ENCODE data around the gene SH3GL3.

The SH3GL3 gene

GRCh38 chr15:83462953-83463433, 15.9 kb downstream of the SH3GL3 start:
- DNase-seq = no peak

GRCh38 chr15:83470887-83471286, 23.7 kb downstream of the SH3GL3 start:
- no peak for DNase-seq

- DNase-seq = no peak
Observed at GRCh38 chr15:83471307-83471866, 24.2 kb downstream of the SH3GL3 start.

- no peak for DNase-seq
Observed at GRCh38 chr15:83472151-83472550, 25.0 kb downstream of the SH3GL3 start.

DNA sequence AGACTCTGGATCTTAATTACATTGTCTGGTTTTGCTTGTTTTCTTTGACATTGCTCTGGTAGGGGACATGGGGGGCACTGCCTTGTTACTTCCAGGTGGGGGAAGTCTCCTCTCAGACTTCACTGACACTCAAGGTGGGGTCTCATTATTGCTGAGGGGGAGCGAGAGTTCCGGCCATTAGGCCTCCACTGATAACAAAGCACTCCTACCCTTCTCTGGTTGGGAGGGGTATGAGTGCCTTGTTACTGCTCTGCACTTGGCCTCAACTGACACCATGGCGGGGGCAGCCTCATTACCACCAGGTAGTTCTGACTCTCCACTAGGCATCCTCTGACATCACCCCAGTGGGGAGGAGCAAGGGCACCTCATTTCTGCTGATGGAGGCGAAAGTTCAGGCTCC, 25.7 kb downstream of the SH3GL3 start:
- DNase-seq = no peak

- no peak for DNase-seq
Observed at GRCh38 chr15:83474578-83474977, 27.4 kb downstream of the SH3GL3 start.

GRCh38 chr15:83475551-83475950, 28.4 kb downstream of the SH3GL3 start:
- DNase-seq = no peak

DNA sequence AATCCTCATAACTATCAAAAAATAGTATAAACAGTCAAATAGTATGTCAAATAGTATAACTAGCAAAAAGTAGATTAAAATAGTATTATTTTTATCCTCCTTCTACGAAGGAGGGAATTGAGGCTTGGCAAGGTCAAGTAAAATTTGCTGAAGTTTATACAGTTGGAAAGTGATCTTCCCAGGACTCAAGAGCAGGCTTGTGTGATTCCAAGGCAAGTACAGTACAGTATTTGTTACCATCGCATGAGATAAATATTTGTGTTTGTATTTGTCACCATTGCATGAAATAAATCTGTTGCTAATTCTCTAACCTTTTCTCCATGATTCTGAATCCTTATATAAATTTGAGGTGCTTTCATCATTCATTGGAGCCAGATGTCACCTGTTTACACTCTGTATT, 28.9 kb downstream of the SH3GL3 start:
- DNase-seq = no peak

- DNase-seq = no peak
Observed at GRCh38 chr15:83476708-83477107, 29.6 kb downstream of the SH3GL3 start.

DNA sequence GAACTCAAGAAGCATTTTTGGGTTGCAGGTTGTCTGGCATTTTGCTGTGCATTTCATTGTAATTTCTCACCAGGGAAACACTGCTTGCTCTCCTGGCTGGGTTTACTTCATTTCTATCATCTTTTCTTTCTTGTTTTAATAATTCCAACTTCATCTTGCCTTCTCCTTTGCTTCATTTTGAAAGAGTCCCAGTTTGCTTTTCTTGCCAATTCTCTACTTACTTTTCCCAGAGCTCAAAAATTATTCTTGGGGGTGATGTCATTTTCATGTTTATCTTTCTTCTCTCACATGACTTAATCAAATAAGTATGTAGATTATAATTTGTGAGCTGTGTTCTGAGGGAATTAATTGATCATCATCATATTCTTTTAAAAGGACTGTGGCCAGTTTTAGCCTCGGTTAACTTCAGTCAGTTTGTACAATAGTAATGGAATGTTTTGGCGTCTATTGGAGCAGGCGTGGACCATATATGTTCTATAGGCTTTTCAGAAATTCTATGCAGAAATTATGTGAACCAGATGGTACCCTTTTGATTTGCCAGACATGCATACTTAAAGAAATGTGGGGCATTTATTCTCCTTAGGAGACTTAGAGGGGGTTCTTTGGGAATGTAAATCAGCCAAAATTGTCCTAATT, 30.1 kb downstream of the SH3GL3 start:
- no peak for DNase-seq

DNA sequence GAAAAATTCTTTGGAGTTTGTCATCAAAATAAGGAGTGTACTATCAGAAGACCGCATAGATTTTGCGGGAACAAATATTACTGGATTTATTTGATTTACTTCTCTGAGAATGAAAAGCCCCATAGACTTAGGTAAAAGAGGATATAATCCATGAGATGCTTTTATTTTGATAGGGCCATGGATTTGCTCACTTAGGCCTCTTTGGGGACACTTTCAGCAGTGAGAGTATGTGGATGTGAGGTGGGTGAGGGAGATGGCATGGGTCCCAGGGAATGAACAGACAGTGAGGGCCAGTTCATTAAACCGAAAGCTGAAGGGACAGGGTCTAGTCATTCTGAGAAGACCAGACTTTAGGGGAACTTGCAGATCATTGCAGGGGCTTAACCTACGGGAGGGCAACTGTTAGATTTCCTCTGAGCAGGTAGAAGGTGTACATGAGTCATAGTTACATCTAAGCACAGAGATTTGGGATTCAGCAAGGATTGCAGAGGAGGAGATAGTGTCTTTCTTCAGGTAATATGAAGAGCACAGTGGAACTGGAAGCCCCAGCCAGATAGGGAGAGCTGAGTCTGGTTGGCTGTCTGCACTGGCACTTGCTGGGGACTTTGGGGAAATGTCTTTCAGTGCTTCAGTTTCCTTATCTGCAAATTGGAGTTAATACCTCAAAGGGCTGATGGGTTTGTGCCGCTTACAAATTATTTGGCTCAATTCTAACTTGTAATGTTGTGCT, 30.8 kb downstream of the SH3GL3 start:
- no peak for DNase-seq

DNA sequence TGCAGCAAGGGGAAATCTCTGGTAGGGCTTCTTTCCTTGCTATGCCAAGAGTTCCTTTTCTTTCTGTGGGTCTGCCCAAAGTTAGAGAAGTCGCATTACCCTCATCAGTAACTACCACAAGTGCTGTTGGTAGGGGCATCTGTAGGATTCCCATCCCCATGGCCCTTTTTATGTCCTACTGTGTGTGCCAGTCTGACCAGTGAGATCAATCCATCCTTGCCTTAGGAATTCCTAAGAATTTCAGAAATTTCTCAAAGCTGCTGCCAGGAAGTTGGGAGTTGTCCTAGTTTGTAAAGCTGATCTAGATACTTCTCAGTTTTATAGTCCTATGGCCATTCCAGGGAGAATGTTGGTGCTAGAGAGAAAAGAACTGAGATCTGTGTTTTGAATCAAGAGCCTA, 36.5 kb downstream of the SH3GL3 start:
- no peak for DNase-seq

DNA sequence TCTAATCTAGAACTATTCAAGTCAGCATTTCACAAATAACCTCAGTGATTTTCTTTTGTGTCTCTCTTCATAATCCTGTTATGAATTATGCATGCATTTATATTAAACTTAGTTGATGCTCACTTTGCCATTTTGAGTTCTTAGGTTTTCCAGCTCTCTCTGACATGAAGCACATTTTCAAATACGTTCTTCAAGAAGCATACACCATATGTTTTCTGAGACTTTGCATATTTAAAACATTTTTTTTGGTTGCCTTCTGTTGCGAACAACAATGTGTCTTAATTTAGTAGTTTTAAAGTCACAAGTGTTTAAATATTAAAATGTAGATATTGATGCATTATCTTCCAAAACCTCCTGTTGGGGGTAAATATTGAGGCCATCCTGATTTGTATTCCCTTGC, 37.5 kb downstream of the SH3GL3 start:
- no peak for DNase-seq

DNA sequence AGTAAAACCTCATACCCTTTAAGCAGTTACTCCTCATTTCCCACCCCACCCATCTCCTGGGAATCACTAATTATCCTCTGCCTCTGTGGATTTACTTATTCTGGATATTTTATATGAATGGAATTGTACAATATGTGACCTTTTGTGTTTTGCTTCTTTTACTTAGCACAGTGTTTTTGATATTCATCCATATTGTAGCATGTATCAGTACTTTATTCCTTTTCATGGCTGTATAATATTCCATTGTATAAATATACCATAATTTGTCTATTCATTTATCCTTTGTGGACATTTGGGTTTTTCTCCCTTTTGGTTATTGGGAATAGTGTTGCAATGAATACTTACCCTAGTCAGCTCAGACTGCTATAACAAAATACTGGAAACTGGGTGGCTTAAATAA, 39.2 kb downstream of the SH3GL3 start:
- no peak for DNase-seq

- DNase-seq = no peak
Observed at GRCh38 chr15:83487519-83487918, 40.4 kb downstream of the SH3GL3 start.

- DNase-seq = no peak
Observed at GRCh38 chr15:83489690-83490089, 42.5 kb downstream of the SH3GL3 start.

DNA sequence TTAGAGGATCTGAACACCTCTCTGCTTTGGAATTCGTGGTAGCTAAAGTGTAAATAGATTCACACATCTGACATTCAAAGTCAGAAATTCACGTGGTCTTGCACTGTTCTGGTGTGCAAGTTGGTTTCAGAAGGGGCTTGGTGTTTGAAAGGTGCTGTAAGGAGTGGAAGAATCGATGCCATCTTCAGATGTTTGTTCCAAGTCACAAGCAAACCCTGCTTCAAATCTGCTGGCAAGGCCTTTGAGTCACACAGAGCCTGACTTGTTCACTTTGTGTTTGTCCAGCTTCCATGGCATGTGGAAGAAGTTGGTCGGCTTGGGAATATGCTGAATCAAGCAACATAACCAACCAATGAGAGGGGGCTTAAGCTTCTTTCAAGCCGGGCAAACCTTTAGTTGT, 44.3 kb downstream of the SH3GL3 start:
- DNase-seq = no peak

DNA sequence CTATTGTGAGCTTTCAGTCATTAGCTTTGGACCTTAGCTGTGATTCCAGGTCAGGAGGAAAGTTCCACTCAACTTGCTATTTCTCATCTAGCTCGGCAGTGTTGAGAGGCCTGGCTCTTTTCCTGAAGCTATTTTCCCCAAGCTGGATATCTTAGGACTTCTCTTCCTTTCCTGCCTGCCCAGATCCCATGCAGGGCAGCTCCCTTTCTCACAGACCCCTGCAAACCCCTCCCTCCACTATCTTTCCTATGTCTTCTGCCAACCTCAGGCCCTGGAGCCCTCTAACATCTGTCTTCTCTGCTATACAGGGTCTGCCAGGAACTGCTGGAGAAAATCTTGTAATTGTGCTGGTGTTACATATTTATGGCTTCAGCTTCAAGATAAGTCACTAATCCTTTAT, 49.6 kb downstream of the SH3GL3 start:
- DNase-seq = no peak

DNA sequence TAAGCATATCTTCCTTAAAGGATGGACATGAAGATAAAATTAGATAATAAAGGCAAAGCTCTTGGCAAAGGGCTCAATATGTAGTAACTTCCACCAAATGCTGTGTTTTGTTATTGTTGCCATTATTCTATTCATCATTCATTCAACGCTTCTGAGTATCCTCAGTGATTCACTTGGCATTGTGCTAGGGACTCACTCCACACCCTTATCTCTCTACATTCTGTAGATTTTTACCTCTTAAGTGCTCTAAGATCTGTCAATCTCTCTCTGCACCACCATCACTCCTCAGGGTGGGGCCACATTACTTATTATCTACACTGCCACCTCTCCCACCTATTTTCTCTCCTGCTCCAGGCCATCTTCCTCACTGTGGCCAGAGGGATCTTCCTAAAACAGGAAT, 51.2 kb downstream of the SH3GL3 start:
- no peak for DNase-seq

- DNase-seq = no peak
Observed at GRCh38 chr15:83498801-83499200, 51.7 kb downstream of the SH3GL3 start.

GRCh38 chr15:83499476-83499875, 52.3 kb downstream of the SH3GL3 start:
- DNase-seq = no peak

DNA sequence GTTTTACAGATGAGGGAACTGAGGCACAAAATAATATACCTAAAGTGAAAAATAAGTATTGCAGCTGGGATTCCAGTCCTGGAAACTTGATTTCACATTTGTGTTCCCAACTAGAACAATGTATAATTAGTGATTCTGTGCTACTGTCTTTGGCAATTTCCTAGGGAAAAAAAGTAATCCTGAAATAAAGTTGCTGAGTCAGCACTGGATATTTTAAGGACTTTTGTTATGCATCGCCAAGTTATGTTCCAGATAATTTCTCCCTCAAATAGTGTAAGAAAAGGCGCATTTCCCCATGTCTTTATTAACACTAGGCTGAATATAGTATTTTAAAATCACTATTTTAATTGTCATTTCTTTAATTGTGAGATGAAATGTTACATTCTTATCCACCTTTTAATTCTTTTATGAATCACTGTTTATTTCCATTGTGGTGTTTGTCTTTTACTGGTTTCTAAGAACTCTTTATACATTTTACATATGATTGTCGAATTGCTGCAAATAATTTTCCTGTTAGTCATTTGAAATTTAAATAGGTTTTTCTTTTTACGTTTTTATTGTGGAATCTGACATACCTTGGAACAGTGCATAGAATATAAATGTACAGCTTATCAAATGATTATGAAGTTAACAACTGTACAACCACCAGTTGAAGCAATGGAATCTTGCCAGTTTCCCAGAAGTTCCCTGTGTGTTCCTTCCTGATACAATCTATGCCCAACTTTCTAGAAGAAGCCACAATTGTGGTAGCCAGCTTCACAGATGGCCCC, 56.6 kb downstream of the SH3GL3 start:
- no peak for DNase-seq

GRCh38 chr15:83504365-83504764, 57.2 kb downstream of the SH3GL3 start:
- DNase-seq = no peak

DNA sequence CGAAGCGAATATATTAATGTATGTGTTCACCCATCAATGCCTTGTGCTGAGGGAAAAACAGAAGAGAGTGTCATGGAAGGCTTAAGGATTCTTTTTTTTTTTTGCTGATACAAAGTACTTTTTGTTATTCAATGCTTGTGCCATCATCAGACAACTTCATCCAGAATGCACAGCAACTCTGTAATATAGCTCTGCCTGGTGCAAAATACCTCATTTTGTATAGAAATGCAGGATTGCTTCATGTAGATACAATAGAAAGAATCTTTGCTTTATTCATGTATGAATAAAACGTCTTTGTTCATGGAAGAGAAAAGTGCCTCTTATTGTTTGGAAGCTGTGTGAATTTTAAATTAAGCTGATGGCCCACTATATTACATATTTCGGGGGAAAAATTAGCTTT, 62.9 kb downstream of the SH3GL3 start:
- DNase-seq = no peak
